ENCODE measurements around the gene SHTN1.

GRCh38 chr10:116947841-116948529, 57.0 kb downstream of the SHTN1 start:
- TF ChIP-seq, protein P1, sequence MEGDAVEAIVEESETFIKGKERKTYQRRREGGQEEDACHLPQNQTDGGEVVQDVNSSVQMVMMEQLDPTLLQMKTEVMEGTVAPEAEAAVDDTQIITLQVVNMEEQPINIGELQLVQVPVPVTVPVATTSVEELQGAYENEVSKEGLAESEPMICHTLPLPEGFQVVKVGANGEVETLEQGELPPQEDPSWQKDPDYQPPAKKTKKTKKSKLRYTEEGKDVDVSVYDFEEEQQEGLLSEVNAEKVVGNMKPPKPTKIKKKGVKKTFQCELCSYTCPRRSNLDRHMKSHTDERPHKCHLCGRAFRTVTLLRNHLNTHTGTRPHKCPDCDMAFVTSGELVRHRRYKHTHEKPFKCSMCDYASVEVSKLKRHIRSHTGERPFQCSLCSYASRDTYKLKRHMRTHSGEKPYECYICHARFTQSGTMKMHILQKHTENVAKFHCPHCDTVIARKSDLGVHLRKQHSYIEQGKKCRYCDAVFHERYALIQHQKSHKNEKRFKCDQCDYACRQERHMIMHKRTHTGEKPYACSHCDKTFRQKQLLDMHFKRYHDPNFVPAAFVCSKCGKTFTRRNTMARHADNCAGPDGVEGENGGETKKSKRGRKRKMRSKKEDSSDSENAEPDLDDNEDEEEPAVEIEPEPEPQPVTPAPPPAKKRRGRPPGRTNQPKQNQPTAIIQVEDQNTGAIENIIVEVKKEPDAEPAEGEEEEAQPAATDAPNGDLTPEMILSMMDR (conservative IDR thresholded peaks at IDR 0.05; ENCODE audit: low read depth in 2 of 2): no peak
- TF ChIP-seq EZH2phosphoT487 (IDR thresholded peaks at IDR 0.05; ENCODE audit: unreplicated experiment) (no peak), EZH2 (IDR thresholded peaks at IDR 0.05; ENCODE audit: low read depth, unreplicated experiment) (no peak), POLR2AphosphoS5 (IDR thresholded peaks at IDR 0.05; ENCODE audit: low read depth) (no peak), ZNF114 (CRISPR knock-in tag; IDR thresholded peaks at IDR 0.05) (no peak)
- TF ChIP-seq, protein P2, sequence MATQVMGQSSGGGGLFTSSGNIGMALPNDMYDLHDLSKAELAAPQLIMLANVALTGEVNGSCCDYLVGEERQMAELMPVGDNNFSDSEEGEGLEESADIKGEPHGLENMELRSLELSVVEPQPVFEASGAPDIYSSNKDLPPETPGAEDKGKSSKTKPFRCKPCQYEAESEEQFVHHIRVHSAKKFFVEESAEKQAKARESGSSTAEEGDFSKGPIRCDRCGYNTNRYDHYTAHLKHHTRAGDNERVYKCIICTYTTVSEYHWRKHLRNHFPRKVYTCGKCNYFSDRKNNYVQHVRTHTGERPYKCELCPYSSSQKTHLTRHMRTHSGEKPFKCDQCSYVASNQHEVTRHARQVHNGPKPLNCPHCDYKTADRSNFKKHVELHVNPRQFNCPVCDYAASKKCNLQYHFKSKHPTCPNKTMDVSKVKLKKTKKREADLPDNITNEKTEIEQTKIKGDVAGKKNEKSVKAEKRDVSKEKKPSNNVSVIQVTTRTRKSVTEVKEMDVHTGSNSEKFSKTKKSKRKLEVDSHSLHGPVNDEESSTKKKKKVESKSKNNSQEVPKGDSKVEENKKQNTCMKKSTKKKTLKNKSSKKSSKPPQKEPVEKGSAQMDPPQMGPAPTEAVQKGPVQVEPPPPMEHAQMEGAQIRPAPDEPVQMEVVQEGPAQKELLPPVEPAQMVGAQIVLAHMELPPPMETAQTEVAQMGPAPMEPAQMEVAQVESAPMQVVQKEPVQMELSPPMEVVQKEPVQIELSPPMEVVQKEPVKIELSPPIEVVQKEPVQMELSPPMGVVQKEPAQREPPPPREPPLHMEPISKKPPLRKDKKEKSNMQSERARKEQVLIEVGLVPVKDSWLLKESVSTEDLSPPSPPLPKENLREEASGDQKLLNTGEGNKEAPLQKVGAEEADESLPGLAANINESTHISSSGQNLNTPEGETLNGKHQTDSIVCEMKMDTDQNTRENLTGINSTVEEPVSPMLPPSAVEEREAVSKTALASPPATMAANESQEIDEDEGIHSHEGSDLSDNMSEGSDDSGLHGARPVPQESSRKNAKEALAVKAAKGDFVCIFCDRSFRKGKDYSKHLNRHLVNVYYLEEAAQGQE (IDR thresholded peaks at IDR 0.05; ENCODE audit: unreplicated experiment): no peak
